ENCODE measurements around the gene LAMA2.

LAMA2 gene, protein sequence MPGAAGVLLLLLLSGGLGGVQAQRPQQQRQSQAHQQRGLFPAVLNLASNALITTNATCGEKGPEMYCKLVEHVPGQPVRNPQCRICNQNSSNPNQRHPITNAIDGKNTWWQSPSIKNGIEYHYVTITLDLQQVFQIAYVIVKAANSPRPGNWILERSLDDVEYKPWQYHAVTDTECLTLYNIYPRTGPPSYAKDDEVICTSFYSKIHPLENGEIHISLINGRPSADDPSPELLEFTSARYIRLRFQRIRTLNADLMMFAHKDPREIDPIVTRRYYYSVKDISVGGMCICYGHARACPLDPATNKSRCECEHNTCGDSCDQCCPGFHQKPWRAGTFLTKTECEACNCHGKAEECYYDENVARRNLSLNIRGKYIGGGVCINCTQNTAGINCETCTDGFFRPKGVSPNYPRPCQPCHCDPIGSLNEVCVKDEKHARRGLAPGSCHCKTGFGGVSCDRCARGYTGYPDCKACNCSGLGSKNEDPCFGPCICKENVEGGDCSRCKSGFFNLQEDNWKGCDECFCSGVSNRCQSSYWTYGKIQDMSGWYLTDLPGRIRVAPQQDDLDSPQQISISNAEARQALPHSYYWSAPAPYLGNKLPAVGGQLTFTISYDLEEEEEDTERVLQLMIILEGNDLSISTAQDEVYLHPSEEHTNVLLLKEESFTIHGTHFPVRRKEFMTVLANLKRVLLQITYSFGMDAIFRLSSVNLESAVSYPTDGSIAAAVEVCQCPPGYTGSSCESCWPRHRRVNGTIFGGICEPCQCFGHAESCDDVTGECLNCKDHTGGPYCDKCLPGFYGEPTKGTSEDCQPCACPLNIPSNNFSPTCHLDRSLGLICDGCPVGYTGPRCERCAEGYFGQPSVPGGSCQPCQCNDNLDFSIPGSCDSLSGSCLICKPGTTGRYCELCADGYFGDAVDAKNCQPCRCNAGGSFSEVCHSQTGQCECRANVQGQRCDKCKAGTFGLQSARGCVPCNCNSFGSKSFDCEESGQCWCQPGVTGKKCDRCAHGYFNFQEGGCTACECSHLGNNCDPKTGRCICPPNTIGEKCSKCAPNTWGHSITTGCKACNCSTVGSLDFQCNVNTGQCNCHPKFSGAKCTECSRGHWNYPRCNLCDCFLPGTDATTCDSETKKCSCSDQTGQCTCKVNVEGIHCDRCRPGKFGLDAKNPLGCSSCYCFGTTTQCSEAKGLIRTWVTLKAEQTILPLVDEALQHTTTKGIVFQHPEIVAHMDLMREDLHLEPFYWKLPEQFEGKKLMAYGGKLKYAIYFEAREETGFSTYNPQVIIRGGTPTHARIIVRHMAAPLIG (N-terminal part only)

DNA sequence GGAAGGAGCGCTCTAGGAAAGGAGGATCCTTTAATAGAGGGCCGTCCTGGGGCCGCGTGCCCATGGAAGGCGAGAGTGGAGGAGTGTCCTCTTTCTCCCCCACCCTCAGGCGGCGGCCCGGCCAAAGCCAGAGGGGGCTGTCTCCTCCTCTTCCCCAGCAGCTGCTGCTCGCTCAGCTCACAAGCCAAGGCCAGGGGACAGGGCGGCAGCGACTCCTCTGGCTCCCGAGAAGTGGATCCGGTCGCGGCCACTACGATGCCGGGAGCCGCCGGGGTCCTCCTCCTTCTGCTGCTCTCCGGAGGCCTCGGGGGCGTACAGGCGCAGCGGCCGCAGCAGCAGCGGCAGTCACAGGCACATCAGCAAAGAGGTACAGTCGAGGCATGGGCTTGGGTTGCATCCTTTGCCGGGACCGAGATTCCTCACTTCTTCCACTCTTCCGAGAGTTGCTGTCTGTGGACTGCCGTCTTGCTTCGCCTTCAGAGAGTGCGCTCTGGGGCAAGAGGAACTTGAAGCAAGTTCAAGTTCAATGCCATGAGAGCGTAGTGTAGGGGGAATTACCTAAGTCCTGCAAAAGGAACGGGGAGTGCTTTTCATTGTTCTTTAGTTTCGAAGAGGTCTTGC lies at the start of gene LAMA2:
TSS of gene LAMA2 (plus strand) at position 148 of the 621 bp plus-strand sequence. CDS start at position 256, 108 bp downstream.
- peaks cover 45% of the 10 kb centered on the region for H3K27me3 Mint-ChIP-seq
- peak; percentile 37 for DNase-seq
- no peaks in the 10 kb centered on the region for H3K36me3 Mint-ChIP-seq (ENCODE audit: low read depth)
- H3K27ac Mint-ChIP-seq: no peak within 1 kb of the TSS
- no peaks in the 10 kb centered on the region for H3K9me3 Mint-ChIP-seq
- peak within 1 kb of the TSS; percentile 16 for H3K4me3 Mint-ChIP-seq
- H3K4me1 Mint-ChIP-seq (ENCODE audit: low read depth): peaks cover 8% of the 10 kb centered on the region

DNA sequence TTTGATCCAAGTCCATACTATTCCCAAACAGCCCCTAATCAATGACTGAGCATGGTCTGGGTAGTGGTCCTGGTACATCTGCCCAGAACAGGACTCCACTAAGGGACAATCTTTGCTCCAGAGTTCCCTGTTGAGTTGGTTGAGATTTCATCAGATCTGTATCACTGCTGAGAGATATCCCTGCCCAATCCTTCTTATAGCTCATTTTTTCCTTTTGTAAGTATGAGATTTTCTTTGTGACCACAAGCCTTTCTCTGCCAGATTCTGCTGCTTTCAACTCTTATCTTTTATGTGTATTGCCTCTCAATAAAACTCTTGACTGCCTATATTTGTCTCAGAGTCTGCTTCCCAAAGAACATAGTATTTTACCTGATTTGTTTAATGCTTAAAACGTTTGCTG lies 46.2 kb upstream of the LAMA2 start:
- Mint-ChIP-seq H3K4me1 (ENCODE audit: low read depth) (no peaks in the 10 kb centered on the region), H3K4me3 (no peak overlapping the region)
- DNase-seq: no peak

DNA sequence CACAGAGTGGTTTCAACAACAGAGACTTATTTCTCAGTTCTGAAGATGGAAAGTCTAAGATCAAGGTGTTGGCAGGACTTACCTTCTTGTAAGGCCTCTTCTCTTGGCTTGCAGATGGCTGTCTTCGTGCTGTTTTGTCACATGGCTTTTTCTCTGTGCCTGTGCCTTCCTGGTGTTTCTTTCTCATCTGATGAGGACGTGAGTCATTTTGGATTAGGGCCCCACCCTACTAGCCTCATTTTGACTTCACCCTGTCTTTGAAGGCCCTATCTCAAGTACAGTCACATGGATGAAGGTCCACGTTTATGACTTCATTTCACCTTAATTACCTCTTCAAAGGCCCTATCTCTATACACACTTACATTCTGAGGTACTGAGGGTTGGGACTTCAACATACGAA lies 41.4 kb upstream of the LAMA2 start:
- no peaks in the 10 kb centered on the region for H3K9me3 Mint-ChIP-seq
- no peak overlapping the region for H3K4me3 Mint-ChIP-seq
- no peak overlapping the region for H3K27ac Mint-ChIP-seq
- H3K4me1 Mint-ChIP-seq (ENCODE audit: low read depth): no peaks in the 10 kb centered on the region
- H3K27me3 Mint-ChIP-seq: peaks cover 2% of the 10 kb centered on the region
- H3K36me3 Mint-ChIP-seq (ENCODE audit: low read depth): no peaks in the 10 kb centered on the region
- no peak for DNase-seq

More for the DNA sequence above, 46.2 kb upstream of the LAMA2 start:
- Mint-ChIP-seq H3K27me3 (peaks cover 2% of the 10 kb centered on the region), H3K36me3 (ENCODE audit: low read depth) (no peaks in the 10 kb centered on the region), H3K27ac (no peak overlapping the region), H3K9me3 (no peaks in the 10 kb centered on the region)

DNA sequence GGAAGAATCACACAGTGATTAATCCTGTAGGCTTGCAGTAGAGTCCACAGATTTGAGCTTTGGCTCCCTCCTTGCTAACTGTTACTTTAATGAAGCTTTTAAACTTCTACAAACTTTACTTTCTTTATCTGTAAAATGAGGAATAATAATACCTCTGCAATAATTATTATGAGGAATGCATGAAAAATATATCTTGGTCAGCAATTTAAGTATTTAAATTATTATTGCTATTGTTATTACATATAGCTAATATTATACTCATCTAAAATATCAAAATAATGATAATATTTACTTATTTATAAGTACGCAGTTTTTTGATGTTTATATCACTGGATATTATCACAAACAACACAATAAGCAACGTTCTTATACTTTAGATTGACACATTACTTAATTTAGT lies 38.3 kb upstream of the LAMA2 start:
- Mint-ChIP-seq H3K4me3 (no peak overlapping the region), H3K9me3 (no peaks in the 10 kb centered on the region), H3K4me1 (ENCODE audit: low read depth) (no peaks in the 10 kb centered on the region), H3K36me3 (ENCODE audit: low read depth) (no peaks in the 10 kb centered on the region), H3K27me3 (peaks cover 2% of the 10 kb centered on the region), H3K27ac (no peak overlapping the region)
- DNase-seq: no peak

DNA sequence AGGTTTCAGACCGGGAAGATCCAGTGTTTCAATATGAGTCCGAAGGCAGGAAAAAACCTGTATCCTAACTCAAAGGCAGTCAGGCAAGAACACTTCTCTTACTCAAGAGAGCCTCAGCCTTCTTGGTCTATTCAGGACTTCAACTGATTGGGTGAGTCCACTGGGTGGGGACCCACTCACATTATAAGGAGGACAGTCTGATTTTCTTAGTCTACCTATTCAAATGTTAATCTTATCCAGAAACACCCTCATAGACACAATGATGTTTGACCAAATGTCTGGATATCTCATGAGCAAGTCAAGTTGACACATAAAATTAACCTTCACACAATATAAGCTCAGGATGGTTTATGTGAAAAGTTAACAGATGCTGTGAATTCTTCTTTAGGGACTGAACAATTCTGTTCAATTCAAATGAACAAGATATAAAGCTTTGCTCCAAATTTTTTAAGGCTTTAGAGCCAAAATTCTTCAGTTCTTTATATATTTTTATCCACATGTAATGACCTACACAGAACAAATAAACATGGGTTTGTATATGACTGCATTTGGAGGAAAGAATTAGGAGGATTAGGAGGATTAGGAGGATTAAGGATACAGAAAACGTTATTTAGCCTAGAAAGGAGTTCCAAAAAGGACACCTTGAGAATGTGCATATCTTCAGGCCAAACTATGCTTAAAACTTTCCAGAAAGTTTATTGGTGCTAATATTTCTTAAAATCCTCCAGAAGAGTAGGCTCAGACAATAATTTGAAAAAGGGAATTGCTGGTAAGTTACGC lies 35.3 kb upstream of the LAMA2 start:
- Mint-ChIP-seq H3K4me3 (no peak overlapping the region), H3K27ac (no peak overlapping the region), H3K36me3 (ENCODE audit: low read depth) (no peaks in the 10 kb centered on the region), H3K4me1 (ENCODE audit: low read depth) (no peaks in the 10 kb centered on the region), H3K9me3 (no peaks in the 10 kb centered on the region), H3K27me3 (no peaks in the 10 kb centered on the region)
- DNase-seq: no peak

DNA sequence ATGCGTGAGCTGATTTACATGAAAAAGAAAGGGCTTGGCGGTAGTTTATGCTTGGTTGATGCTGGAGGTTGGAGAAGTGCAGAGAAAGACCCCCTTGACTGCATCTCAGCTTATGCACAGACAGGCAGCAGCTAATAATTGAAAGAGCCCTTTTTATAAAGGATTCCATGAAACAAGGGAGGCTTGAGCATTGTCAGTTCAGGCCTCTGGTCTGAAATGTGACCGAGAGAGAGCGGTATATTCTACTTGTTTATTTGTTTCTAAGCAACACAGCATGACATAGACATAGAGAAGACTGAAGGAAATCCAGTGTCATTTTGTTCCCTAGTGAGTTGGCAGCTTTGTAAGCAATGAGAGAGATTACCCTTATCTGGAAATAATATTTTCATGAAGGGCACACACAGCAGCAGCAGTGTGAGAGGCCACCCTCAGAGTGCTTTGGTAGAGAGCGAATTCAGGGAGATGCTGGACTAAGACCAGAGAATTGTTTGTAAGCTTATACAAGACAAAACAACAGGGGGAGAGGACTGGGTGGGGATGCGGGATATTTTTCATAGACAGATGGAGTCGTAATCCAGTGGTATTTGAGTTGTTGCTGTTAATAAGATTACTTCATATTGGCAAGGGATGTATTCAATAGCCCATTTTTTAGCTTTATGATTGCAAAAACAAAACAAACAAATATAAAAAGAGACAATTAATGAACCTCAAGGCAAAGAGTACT lies 34.6 kb upstream of the LAMA2 start:
- H3K27ac Mint-ChIP-seq: no peak overlapping the region
- no peak for DNase-seq
- no peaks in the 10 kb centered on the region for H3K4me1 Mint-ChIP-seq (ENCODE audit: low read depth)
- no peak overlapping the region for H3K4me3 Mint-ChIP-seq
- H3K36me3 Mint-ChIP-seq (ENCODE audit: low read depth): no peaks in the 10 kb centered on the region
- no peaks in the 10 kb centered on the region for H3K9me3 Mint-ChIP-seq
- H3K27me3 Mint-ChIP-seq: no peaks in the 10 kb centered on the region

DNA sequence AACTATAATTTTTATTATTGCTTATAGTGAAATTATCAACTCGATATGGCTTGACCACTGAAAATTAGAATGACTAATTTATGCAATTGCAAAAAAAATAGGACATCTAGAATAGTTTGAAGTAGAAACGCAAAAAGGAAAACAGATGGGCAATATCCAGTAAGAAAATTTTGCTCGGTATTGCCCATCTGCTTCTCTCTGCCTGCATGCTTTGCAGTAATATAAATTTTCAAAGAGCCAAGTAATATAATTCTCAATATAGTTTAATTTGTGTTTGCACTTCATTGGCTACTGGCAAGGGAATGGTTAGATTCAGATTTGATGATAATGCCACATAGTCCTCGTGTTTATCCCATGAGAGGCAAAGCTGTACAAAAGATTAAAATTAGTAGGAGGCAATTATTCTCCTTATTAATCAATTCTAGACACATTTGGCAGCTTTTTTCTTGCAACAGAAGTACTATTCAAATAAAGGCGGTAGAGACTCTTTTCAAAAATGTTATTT lies 27.3 kb upstream of the LAMA2 start:
- Mint-ChIP-seq H3K27me3 (no peaks in the 10 kb centered on the region), H3K4me3 (no peak overlapping the region), H3K36me3 (ENCODE audit: low read depth) (no peaks in the 10 kb centered on the region), H3K9me3 (peaks cover 2% of the 10 kb centered on the region), H3K27ac (no peak overlapping the region), H3K4me1 (ENCODE audit: low read depth) (no peaks in the 10 kb centered on the region)
- DNase-seq: no peak

DNA sequence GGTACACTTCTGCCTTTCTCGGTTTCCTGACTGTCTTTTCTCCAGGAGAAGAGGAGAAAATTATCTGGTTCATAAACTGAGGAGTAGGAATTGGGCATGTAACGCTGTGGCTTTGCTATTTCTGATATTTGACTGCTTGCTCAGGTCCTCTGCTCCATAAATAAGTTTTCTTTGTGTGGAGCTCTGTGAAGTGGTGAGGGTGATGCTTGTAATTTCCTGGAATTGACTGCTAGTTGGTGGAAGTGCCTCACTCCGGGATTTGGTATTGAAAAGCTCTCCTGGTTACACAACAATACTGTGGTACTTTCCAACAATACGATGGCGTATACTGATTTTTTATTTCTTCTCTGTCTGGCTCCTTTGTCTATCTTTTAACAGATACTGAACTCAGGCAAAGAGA lies 25.1 kb upstream of the LAMA2 start:
- Mint-ChIP-seq H3K36me3 (ENCODE audit: low read depth) (no peaks in the 10 kb centered on the region), H3K27ac (no peak overlapping the region), H3K4me3 (no peak overlapping the region), H3K4me1 (ENCODE audit: low read depth) (no peaks in the 10 kb centered on the region), H3K9me3 (peaks cover 16% of the 10 kb centered on the region), H3K27me3 (no peaks in the 10 kb centered on the region)
- no peak for DNase-seq

DNA sequence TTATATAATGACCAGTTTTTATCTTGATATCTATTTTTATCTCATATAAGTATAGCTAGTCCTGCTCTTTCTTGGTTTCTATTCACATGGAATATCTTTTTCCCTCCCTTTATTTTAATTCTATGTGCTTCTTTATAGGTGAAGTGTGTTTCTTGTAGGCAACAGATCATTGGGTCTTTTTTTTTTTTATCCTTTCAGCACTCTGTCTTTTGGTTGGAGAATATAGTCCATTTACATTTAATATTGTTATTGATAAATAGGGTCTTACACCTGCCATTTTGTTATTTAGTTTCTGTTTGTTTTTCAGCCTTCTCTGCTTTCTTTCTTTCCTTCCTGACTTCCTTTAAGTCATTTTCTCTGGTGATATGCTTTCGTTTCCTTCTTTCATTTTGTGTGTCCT lies 22.2 kb upstream of the LAMA2 start:
- H3K27me3 Mint-ChIP-seq: peaks cover 5% of the 10 kb centered on the region
- H3K27ac Mint-ChIP-seq: no peak overlapping the region
- no peak overlapping the region for H3K4me3 Mint-ChIP-seq
- H3K4me1 Mint-ChIP-seq (ENCODE audit: low read depth): no peaks in the 10 kb centered on the region
- H3K9me3 Mint-ChIP-seq: peaks cover 16% of the 10 kb centered on the region
- DNase-seq: no peak
- H3K36me3 Mint-ChIP-seq (ENCODE audit: low read depth): no peaks in the 10 kb centered on the region

DNA sequence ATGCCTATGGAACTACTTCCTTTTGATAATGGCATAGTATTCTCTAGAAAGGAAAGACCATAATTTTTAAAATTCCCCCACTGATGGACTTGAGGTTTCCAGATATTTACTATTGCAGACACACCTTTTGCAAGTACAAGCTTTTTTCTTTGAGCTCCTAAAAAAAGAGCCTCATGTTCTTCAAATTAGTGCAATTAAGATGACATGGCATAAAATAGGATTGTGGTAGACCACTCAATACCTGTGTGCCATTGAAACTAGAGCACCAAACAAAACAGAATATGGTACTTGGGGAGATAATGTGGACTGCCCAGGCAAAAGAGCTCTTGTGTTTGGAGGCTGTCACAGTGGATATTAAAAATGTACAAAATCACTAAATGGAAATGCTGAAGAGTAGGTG lies 19.0 kb upstream of the LAMA2 start:
- Mint-ChIP-seq H3K27ac (no peak overlapping the region), H3K4me3 (no peak overlapping the region), H3K36me3 (ENCODE audit: low read depth) (no peaks in the 10 kb centered on the region), H3K27me3 (peaks cover 9% of the 10 kb centered on the region), H3K4me1 (ENCODE audit: low read depth) (no peaks in the 10 kb centered on the region), H3K9me3 (peaks cover 16% of the 10 kb centered on the region)
- DNase-seq: no peak

DNA sequence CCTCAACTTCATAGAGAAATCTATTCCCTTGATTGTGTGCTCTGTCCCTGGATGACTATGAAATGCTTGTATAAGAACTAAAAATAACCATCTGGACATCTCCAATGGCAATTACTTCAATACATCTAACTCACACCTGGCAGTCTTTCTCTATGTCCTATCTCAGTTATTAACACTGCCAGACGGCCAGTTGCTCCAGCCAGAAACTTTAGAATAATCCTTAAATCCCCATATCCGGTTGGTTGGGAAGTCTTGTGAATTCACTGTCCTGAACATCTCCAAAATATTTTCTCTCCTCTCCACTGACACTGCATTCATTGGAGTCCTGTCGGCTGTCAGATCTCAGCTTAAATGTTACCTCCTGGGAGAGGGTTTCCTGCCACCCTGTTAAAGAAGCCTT lies 12.2 kb upstream of the LAMA2 start:
- H3K27ac Mint-ChIP-seq: no peak overlapping the region
- no peak overlapping the region for H3K4me3 Mint-ChIP-seq
- no peaks in the 10 kb centered on the region for H3K9me3 Mint-ChIP-seq
- H3K4me1 Mint-ChIP-seq (ENCODE audit: low read depth): no peaks in the 10 kb centered on the region
- no peak for DNase-seq
- H3K27me3 Mint-ChIP-seq: peaks cover 10% of the 10 kb centered on the region
- H3K36me3 Mint-ChIP-seq (ENCODE audit: low read depth): no peaks in the 10 kb centered on the region

DNA sequence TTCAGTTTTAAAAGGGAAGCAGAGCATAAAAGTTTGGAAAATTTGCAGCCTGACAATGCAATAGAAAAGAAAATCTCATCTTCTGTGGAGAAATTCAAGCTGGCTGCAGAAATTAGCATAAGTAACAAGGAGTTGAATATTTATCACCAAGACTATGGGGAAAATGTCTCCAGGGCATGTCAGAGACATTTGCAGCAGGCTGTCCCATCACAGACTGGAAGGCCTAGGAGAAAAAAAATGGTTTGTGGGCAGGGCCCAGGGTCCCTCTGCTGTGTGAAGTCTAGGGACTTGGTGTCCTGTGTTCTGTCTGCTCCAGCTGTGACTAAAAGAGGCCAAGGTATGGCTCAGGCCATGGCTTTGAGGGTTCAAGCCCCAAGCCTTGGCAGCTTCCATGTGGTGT lies 8.1 kb upstream of the LAMA2 start:
- Mint-ChIP-seq H3K27ac (no peak overlapping the region), H3K4me1 (ENCODE audit: low read depth) (no peaks in the 10 kb centered on the region), H3K36me3 (ENCODE audit: low read depth) (no peaks in the 10 kb centered on the region), H3K4me3 (no peak overlapping the region), H3K27me3 (peaks cover 11% of the 10 kb centered on the region), H3K9me3 (no peaks in the 10 kb centered on the region)
- DNase-seq: no peak

DNA sequence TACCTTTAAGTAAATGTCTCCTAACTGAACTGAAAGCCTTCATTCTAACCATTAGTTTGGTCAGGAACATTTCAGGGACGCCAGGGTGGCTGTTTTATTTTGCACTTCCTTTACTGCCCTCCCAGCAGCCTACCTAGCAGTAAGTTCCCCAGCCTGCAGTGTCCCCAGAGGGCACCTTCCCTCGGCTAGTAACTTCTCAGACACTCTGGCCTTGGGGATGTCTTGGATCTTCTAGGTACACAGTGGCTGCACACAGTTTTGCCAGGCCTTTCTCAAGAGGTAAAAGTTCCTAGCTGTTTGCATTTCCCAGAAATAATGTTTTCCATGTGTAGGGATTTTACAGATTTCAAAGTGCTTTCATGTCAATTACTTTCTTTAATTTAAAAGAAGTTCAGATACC lies 378 bp upstream of the LAMA2 start:
- no peak for DNase-seq
- Mint-ChIP-seq H3K4me3 (no peak overlapping the region), H3K36me3 (ENCODE audit: low read depth) (no peaks in the 10 kb centered on the region), H3K27ac (no peak overlapping the region), H3K9me3 (no peaks in the 10 kb centered on the region), H3K4me1 (ENCODE audit: low read depth) (peaks cover 8% of the 10 kb centered on the region), H3K27me3 (peaks cover 43% of the 10 kb centered on the region)

All from activated T-cell treated with anti-CD3 and anti-CD28 coated beads, Interleukin-2, amount 50 U/mL, for 24 hours (primary cell).